Omental fat pad (tissue), 4 donors: ENCODE results near the gene C20orf96. TPM values are rescaled to one million over a fixed set of nuclear protein-coding genes. Genes with fewer than 3 reads are reported as not detected.

Experiments
- ATAC-seq: fragments of 150-250 bp; one replicate; pipeline ENCODE4 v1.9.1; 2016; ENCODE audit warnings: mild to moderate bottlenecking, moderate library complexity; ENCODE audit not compliant: low FRiP score
- DNase-seq: peaks from one replicate; pipeline ENCODE4 v3.0.0-alpha.2; 2019; ENCODE audit warnings: low spot score
- CTCF ChIP-seq, 3 donors: fragments of 450-650 bp; IDR thresholded peaks; one replicate each; pipeline ENCODE4 v1.5.1; 2016 to 2017; ENCODE audit warnings: antibody characterized with exemption in 3 of 3, mild to moderate bottlenecking in 3 of 3, moderate library complexity in 2 of 3
- total RNA-seq, 4 donors: library from RNA; depleted of rRNA; stranded (reverse); fragments of >200 nt; gene quantifications; one replicate each; pipeline ENCODE4 v1.1.0, GENCODE V29; 2016

Gene C20orf96
- total RNA-seq, 4 donors from 2014 or later = 1.4 to 3.0 (median 1.9) TPM

- ATAC-seq = no peak
- no peak for DNase-seq
- TF ChIP-seq CTCF (IDR thresholded peaks at IDR 0.05) = no peak
These were observed 17.8 kb downstream of the C20orf96 start for GRCh38 chr20:272718-273117.

- ATAC-seq = no peak
These were observed 19.0 kb downstream of the C20orf96 start for GRCh38 chr20:271528-271927.

GRCh38 chr20:271069-271468 lies 19.5 kb downstream of the C20orf96 start:
- no peak for ATAC-seq
- TF ChIP-seq CTCF (IDR thresholded peaks at IDR 0.05) = no peak
- DNase-seq = no peak

More at GRCh38 chr20:271528-271927, 19.0 kb downstream of the C20orf96 start:
- TF ChIP-seq CTCF (IDR thresholded peaks at IDR 0.05) = no peak
- no peak for DNase-seq

GRCh38 chr20:270517-270916 lies 20.0 kb downstream of the C20orf96 start:
- TF ChIP-seq CTCF (IDR thresholded peaks at IDR 0.05) = no peak
- ATAC-seq = no peak

GRCh38 chr20:266596-267562 lies 23.7 kb downstream of the C20orf96 start:
- peak; percentile 93 for DNase-seq
- ATAC-seq = peak; percentile 93
- TF ChIP-seq CTCF (IDR thresholded peaks at IDR 0.05) = peak in 2 of 3 donors; percentile 40 to 45

More at GRCh38 chr20:270517-270916, 20.0 kb downstream of the C20orf96 start:
- no peak for DNase-seq

GRCh38 chr20:263701-264100 lies 26.8 kb downstream of the C20orf96 start:
- DNase-seq (no peak), ATAC-seq (no peak)
- no peak for TF ChIP-seq CTCF (IDR thresholded peaks at IDR 0.05)

- no peak for TF ChIP-seq CTCF (IDR thresholded peaks at IDR 0.05)
- no peak for ATAC-seq
These were observed 30.6 kb downstream of the C20orf96 start for GRCh38 chr20:259981-260380.

More at GRCh38 chr20:259981-260380, 30.6 kb downstream of the C20orf96 start:
- no peak for DNase-seq
